Posterior vena cava (tissue), 2 donors: ENCODE measurements around the gene MYCBP2. TPM values are rescaled to one million over a fixed set of nuclear protein-coding genes. Genes with fewer than 3 reads are reported as not detected.

Experiments
- DNase-seq: peaks from one replicate; pipeline ENCODE4 v3.0.0-alpha.2; 2020; ENCODE audit warnings: low spot score
- intact Hi-C, 2 donors: fragments of 100-400 bp; cut with DNase I; formaldehyde crosslinking; loops; one replicate each; pipeline versions ENCODE4 v1.14.1 to v1.14.2; 2022 to 2023
- total RNA-seq, 2 donors: library from RNA; stranded (reverse); fragmentation: NEBNext Ultra II Directional; extraction: Animal tissue kit (Norgen Biotek cat#: 25700); gene quantifications; one replicate each; pipeline ENCODE4 v1.2.1, GENCODE V29; 2021
- donor health status: DM: yes; HTN: yes; CAD: no.
- donor health status: DM: yes; HTN: yes; CAD: no.

Gene MYCBP2
- total RNA-seq, 2 donors from 2014 or later: 153 to 188 TPM

GRCh38 chr13:77150651-77151050 is 176.2 kb downstream of the MYCBP2 start:
- intact Hi-C loops: no loop called here
- no peak for DNase-seq

GRCh38 chr13:77143431-77143830 is 183.5 kb downstream of the MYCBP2 start:
- intact Hi-C loops: no loop called here
- DNase-seq: no peak

- DNase-seq: no peak
- intact Hi-C loops: no loop called here
Measured at GRCh38 chr13:77139306-77139705, 187.6 kb downstream of the MYCBP2 start.

GRCh38 chr13:77138813-77139212 is 188.1 kb downstream of the MYCBP2 start:
- intact Hi-C loops: no loop called here
- no peak for DNase-seq

- no peak for DNase-seq
- intact Hi-C loops: no loop called here
Measured at GRCh38 chr13:77136902-77137420, 189.9 kb downstream of the MYCBP2 start.

GRCh38 chr13:77124423-77124822 is 202.5 kb downstream of the MYCBP2 start:
- DNase-seq: no peak
- intact Hi-C loops: no loop called here

- intact Hi-C loops: no loop called here
- DNase-seq: no peak
Measured at GRCh38 chr13:77118134-77118533, 208.8 kb downstream of the MYCBP2 start.

- intact Hi-C loops: no loop called here
- DNase-seq: no peak
Measured at GRCh38 chr13:77114271-77114670, 212.6 kb downstream of the MYCBP2 start.

- no peak for DNase-seq
- intact Hi-C loops: no loop called here
Measured at GRCh38 chr13:77113496-77113895, 213.4 kb downstream of the MYCBP2 start.

GRCh38 chr13:77105051-77105450 is 221.8 kb downstream of the MYCBP2 start:
- intact Hi-C loops: no loop called here

GRCh38 chr13:77099415-77099814 is 227.5 kb downstream of the MYCBP2 start:
- no peak for DNase-seq

More at GRCh38 chr13:77105051-77105450, 221.8 kb downstream of the MYCBP2 start:
- DNase-seq: no peak

GRCh38 chr13:77095288-77095687 is 231.6 kb downstream of the MYCBP2 start:
- no peak for DNase-seq
- intact Hi-C loops: no loop called here

More at GRCh38 chr13:77099415-77099814, 227.5 kb downstream of the MYCBP2 start:
- intact Hi-C loops: no loop called here

GRCh38 chr13:77094773-77095172 is 232.1 kb downstream of the MYCBP2 start:
- DNase-seq: no peak
- intact Hi-C loops: no loop called here

GRCh38 chr13:77093735-77094134 is 233.2 kb downstream of the MYCBP2 start:
- intact Hi-C loops: no loop called here
- no peak for DNase-seq

GRCh38 chr13:77084755-77085154 is 242.1 kb downstream of the MYCBP2 start:
- DNase-seq: no peak

GRCh38 chr13:77079902-77080413 is 246.9 kb downstream of the MYCBP2 start:
- DNase-seq: no peak
- intact Hi-C loops: no loop called here

More at GRCh38 chr13:77084755-77085154, 242.1 kb downstream of the MYCBP2 start:
- intact Hi-C loops: no loop called here

GRCh38 chr13:77067519-77067918 is 259.4 kb downstream of the MYCBP2 start:
- DNase-seq: no peak
- intact Hi-C loops: no loop called here

- intact Hi-C loops: no loop called here
Measured at GRCh38 chr13:77065461-77066147, 261.3 kb downstream of the MYCBP2 start.

GRCh38 chr13:77062097-77062496 is 264.8 kb downstream of the MYCBP2 start:
- DNase-seq: no peak
- intact Hi-C loops: no loop called here

More at GRCh38 chr13:77065461-77066147, 261.3 kb downstream of the MYCBP2 start:
- DNase-seq: no peak

GRCh38 chr13:77061362-77061761 is 265.5 kb downstream of the MYCBP2 start:
- DNase-seq: no peak
- intact Hi-C loops: no loop called here

- intact Hi-C loops: no loop called here
- DNase-seq: no peak
Measured at GRCh38 chr13:77056886-77057285, 270.0 kb downstream of the MYCBP2 start.
